Measurements from ENCODE around the gene SH3RF1. TPM values are rescaled to one million over a fixed set of nuclear protein-coding genes. Genes with fewer than 3 reads are reported as not detected.

SH3RF1 gene
- total RNA-seq, 2 donors from 2014 or later: 7.8 to 12.4 TPM

DNA sequence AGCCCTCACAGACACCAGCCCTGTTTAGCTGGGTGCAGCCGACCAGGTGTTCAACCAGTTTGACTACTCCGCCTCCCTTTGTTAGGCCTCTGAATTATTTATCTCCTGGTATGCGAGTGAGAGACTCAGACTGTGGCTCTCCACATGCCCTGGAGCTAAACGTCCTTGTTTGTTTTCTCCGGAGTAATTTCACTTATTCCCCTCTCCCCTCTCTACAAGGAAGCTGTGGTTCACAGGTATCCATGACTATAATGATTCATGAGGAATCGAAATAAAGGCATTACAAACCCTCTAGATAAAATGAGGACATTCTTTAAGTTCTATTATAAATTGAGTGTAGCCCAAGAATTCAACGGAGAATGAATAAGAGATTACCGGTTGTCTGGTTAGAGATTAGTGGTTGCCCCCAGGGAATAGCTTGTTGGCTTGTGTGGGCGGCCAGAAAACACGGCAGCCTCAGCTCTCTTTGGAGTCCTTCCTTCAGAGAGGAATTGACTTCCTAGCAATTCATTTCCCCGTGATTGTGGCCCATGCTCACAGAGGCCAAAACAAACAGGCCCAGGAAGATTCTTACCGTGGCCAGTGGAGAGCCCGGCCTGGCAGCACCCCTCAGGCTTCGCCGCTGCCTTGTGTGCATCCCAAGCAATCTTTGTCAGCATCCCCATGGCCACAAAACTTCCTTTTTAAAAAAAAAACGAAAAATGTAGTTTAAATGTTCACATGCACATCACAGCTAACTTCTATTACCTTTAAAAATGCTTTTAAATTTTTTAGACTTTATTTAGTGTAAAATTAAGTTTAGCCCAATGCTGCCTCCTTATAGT is 200.5 kb downstream of the SH3RF1 start:
- peak overlapping the region; percentile 14 to 51 for H3K27ac ChIP-seq
- H3K36me3 ChIP-seq: no peaks in the 10 kb centered on the region
- H3K4me1 ChIP-seq: peaks cover 0 to 12% of the 10 kb centered on the region in 2 donors
- no peaks in the 10 kb centered on the region for H3K27me3 ChIP-seq
- no peaks in the 10 kb centered on the region for H3K9me3 ChIP-seq
- no peak for DNase-seq (ENCODE audit: low spot score)
- H3K4me3 ChIP-seq: no peak overlapping the region
- TF ChIP-seq, protein P1, sequence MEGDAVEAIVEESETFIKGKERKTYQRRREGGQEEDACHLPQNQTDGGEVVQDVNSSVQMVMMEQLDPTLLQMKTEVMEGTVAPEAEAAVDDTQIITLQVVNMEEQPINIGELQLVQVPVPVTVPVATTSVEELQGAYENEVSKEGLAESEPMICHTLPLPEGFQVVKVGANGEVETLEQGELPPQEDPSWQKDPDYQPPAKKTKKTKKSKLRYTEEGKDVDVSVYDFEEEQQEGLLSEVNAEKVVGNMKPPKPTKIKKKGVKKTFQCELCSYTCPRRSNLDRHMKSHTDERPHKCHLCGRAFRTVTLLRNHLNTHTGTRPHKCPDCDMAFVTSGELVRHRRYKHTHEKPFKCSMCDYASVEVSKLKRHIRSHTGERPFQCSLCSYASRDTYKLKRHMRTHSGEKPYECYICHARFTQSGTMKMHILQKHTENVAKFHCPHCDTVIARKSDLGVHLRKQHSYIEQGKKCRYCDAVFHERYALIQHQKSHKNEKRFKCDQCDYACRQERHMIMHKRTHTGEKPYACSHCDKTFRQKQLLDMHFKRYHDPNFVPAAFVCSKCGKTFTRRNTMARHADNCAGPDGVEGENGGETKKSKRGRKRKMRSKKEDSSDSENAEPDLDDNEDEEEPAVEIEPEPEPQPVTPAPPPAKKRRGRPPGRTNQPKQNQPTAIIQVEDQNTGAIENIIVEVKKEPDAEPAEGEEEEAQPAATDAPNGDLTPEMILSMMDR (IDR thresholded peaks at IDR 0.05): no peak

DNA sequence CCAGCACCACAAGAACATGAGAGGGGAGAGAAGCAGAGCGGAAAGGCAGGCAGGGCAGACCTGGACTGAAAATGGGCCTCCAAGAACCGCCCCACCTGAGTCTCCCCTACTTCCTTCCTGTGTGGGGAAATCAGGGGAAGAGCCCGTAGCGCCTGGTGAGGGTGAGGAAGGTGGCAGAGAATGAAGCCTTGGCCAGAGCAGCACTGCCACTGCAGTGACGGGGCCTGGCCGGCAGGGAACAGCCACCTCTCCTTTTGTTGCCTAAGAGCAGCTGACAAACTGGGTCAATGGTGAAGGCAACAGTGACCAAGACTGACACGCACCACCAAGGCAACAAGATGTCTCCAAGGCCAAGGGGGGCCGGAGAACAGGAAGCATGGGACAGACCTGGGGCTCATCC is 202.3 kb downstream of the SH3RF1 start:
- H3K27ac ChIP-seq: no peak overlapping the region
- TF ChIP-seq, protein P1 (IDR thresholded peaks at IDR 0.05): no peak
- H3K4me1 ChIP-seq: peaks cover 0 to 24% of the 10 kb centered on the region in 2 donors
- no peaks in the 10 kb centered on the region for H3K9me3 ChIP-seq
- DNase-seq (ENCODE audit: low spot score): no peak
- H3K36me3 ChIP-seq: no peaks in the 10 kb centered on the region
- H3K27me3 ChIP-seq: no peaks in the 10 kb centered on the region
- no peak overlapping the region for H3K4me3 ChIP-seq

- Histone ChIP-seq H3K9me3 (no peaks in the 10 kb centered on the region), H3K4me3 (no peak overlapping the region), H3K4me1 (peaks cover 0 to 39% of the 10 kb centered on the region in 2 donors), H3K27ac (no peak overlapping the region), H3K36me3 (no peaks in the 10 kb centered on the region), H3K27me3 (no peaks in the 10 kb centered on the region)
- DNase-seq (ENCODE audit: low spot score): no peak
- TF ChIP-seq, protein P1 (IDR thresholded peaks at IDR 0.05): no peak
Measured at GRCh38 chr4:169066934-169067333, 203.8 kb downstream of the SH3RF1 start.

DNA sequence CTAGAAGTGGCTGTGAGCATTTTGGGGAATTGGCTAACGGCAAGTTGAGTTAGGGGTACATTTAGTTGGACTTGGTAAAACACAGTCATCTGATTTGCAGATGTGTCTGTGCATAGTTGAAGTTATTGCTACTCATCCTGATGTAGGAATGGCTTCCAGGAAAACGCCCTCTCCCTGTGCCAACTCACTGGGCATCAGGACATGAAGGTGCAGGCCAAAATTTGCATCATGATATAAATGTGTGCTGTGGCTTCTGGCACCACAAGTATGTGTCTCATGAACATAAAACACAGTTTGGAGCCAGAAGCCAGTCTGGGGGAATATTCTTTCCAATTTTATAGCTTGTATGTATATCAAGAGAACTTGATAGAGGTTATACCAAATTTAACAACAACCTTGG is 206.5 kb downstream of the SH3RF1 start:
- TF ChIP-seq, protein P1 (IDR thresholded peaks at IDR 0.05): no peak
- H3K9me3 ChIP-seq: no peaks in the 10 kb centered on the region
- H3K36me3 ChIP-seq: no peaks in the 10 kb centered on the region
- H3K4me3 ChIP-seq: no peak overlapping the region
- no peaks in the 10 kb centered on the region for H3K27me3 ChIP-seq
- H3K4me1 ChIP-seq: peaks cover 0 to 51% of the 10 kb centered on the region in 2 donors
- no peak for DNase-seq (ENCODE audit: low spot score)
- H3K27ac ChIP-seq: peak overlapping the region; percentile 76 to 82

GRCh38 chr4:169063441-169063840 is 207.3 kb downstream of the SH3RF1 start:
- Histone ChIP-seq H3K36me3 (no peaks in the 10 kb centered on the region), H3K4me3 (no peak overlapping the region), H3K27me3 (no peaks in the 10 kb centered on the region), H3K9me3 (no peaks in the 10 kb centered on the region), H3K4me1 (peaks cover 0 to 59% of the 10 kb centered on the region in 2 donors), H3K27ac (peak overlapping the region; percentile 76 to 82)
- no peak for DNase-seq (ENCODE audit: low spot score)
- TF ChIP-seq, protein P1 (IDR thresholded peaks at IDR 0.05): no peak

Data from right atrium auricular region (tissue), 2 donors.